HepG2 (cell line): ENCODE measurements around the gene MISP3. TPM values are rescaled to one million over a fixed set of nuclear protein-coding genes. Genes with fewer than 3 reads are reported as not detected.
A peak's percentile ranks its signal among the peaks of the same experiment; 100 is the strongest.

Experiments used
- AGO1 ChIP-seq: fragments of 200-400 bp; formaldehyde crosslinking; IDR thresholded peaks from 2 replicates; pipeline ENCODE4 v1.6.1; 2017; ENCODE audit warnings: mild to moderate bottlenecking, low read depth, low read length, moderate library complexity; ENCODE audit not compliant: poor library complexity, severe bottlenecking
- AGO2 ChIP-seq: fragments of 200-400 bp; formaldehyde crosslinking; optimal IDR thresholded peaks from 2 replicates; pipeline ENCODE3; 2017; ENCODE audit warnings: mild to moderate bottlenecking, low read depth, low read length, moderate library complexity
- GATAD1 ChIP-seq: IDR thresholded peaks from 2 replicates; pipeline ENCODE4 v1.6.1; 2016; ENCODE audit warnings: missing genetic modification reagents, missing compliant biosample characterization
- GFI1 ChIP-seq: sonication (generic); formaldehyde crosslinking; IDR thresholded peaks from 2 replicates; pipeline ENCODE4 v1.5.0; 2020; ENCODE audit warnings: missing genetic modification reagents, mild to moderate bottlenecking, borderline replicate concordance
- GLI4 ChIP-seq: sonication (generic); formaldehyde crosslinking; IDR thresholded peaks from 2 replicates; pipeline ENCODE4 v1.5.1; 2020; ENCODE audit warnings: missing genetic modification reagents, mild to moderate bottlenecking, moderate library complexity, borderline replicate concordance
- HES4 ChIP-seq: sonication (generic); formaldehyde crosslinking; IDR thresholded peaks from 2 replicates; pipeline ENCODE4 v1.9.0; 2021; ENCODE audit warnings: mild to moderate bottlenecking, missing genetic modification reagents, borderline replicate concordance
- HNRNPH1 ChIP-seq: fragments of 200-400 bp; formaldehyde crosslinking; optimal IDR thresholded peaks from 2 replicates; pipeline ENCODE3; 2017; ENCODE audit warnings: mild to moderate bottlenecking, low read depth, low read length
- LBX2 ChIP-seq: sonication (generic); formaldehyde crosslinking; IDR thresholded peaks from 2 replicates; pipeline ENCODE4 v1.5.0; 2020; ENCODE audit warnings: missing genetic modification reagents, mild to moderate bottlenecking, borderline replicate concordance
- LCORL ChIP-seq, 2 experiments: fragments of 450-650 bp in 1 of 2; sonication (generic) in 1 of 2; formaldehyde crosslinking in 1 of 2; IDR thresholded peaks; 2 replicates each; pipeline versions ENCODE4 v1.5.0 to v1.6.1; 2017 to 2020; ENCODE audit warnings: antibody characterized with exemption in 1 of 2, missing genetic modification reagents in 1 of 2
- MTA1 ChIP-seq: sonication (generic); formaldehyde crosslinking; IDR thresholded peaks from 2 replicates; pipeline ENCODE4 v1.4.0; 2020; ENCODE audit warnings: missing genetic modification reagents, mild to moderate bottlenecking, borderline replicate concordance
- MYC ChIP-seq: sonication (generic); formaldehyde crosslinking; IDR thresholded peaks from 2 replicates; pipeline ENCODE4 v1.9.0; 2021; ENCODE audit warnings: missing genetic modification reagents, borderline replicate concordance
- NR2C2 ChIP-seq: sonication (generic); formaldehyde crosslinking; IDR thresholded peaks from 2 replicates; pipeline ENCODE4 v1.4.0; 2020; ENCODE audit warnings: missing genetic modification reagents, mild to moderate bottlenecking, moderate library complexity, borderline replicate concordance
- NR2F1 ChIP-seq, 2 experiments: fragments of 450-650 bp in 1 of 2; formaldehyde crosslinking in 1 of 2; IDR thresholded peaks; 2 replicates each; pipeline versions ENCODE4 v1.5.0 to v1.6.1; 2016 to 2020; ENCODE audit warnings: mild to moderate bottlenecking in 1 of 2, missing compliant biosample characterization in 1 of 2, missing genetic modification reagents in 1 of 2, moderate library complexity in 1 of 2
- RBFOX2 ChIP-seq: fragments of 200-400 bp; formaldehyde crosslinking; IDR thresholded peaks from 2 replicates; pipeline ENCODE4 v1.6.1; 2017; ENCODE audit warnings: low read depth, mild to moderate bottlenecking, low read length
- SALL1 ChIP-seq: sonication (generic); formaldehyde crosslinking; IDR thresholded peaks from 2 replicates; pipeline ENCODE4 v1.8.0; 2022; ENCODE audit warnings: mild to moderate bottlenecking, missing genetic modification reagents
- SP1 ChIP-seq, 2 experiments: fragments of 450-650 bp in 1 of 2; sonication (generic) in 1 of 2; formaldehyde crosslinking in 1 of 2; IDR thresholded peaks; 2 replicates each; pipeline versions ENCODE4 v1.4.0 to v1.6.1; 2016 to 2020; ENCODE audit warnings: missing genetic modification reagents in 1 of 2
- SRY ChIP-seq: sonication (generic); formaldehyde crosslinking; IDR thresholded peaks from 2 replicates; pipeline ENCODE4 v1.8.0; 2022; ENCODE audit warnings: mild to moderate bottlenecking, missing genetic modification reagents
- TBX2 ChIP-seq: sonication (generic); formaldehyde crosslinking; IDR thresholded peaks from 2 replicates; pipeline ENCODE4 v1.5.0; 2020; ENCODE audit warnings: missing genetic modification reagents, mild to moderate bottlenecking, borderline replicate concordance
- TOPORS ChIP-seq: sonication (generic); formaldehyde crosslinking; IDR thresholded peaks from 2 replicates; pipeline ENCODE4 v1.8.0; 2023; ENCODE audit warnings: mild to moderate bottlenecking, missing genetic modification reagents
- ZBTB2 ChIP-seq: sonication (generic); formaldehyde crosslinking; IDR thresholded peaks from 2 replicates; pipeline ENCODE4 v1.8.0; 2022; ENCODE audit warnings: low read depth, missing genetic modification reagents
- ZFP37 ChIP-seq: sonication (generic); formaldehyde crosslinking; IDR thresholded peaks from 2 replicates; pipeline ENCODE4 v1.4.0; 2020; ENCODE audit warnings: missing genetic modification reagents, borderline replicate concordance
- ZNF207 ChIP-seq: fragments of 450-650 bp; IDR thresholded peaks from 2 replicates; pipeline ENCODE4 v1.6.1; 2016; ENCODE audit warnings: antibody characterized with exemption, borderline replicate concordance
- ZNF329 ChIP-seq: sonication (generic); formaldehyde crosslinking; IDR thresholded peaks from 2 replicates; pipeline ENCODE4 v1.9.0; 2021; ENCODE audit warnings: low read depth, mild to moderate bottlenecking, missing genetic modification reagents
- ZNF550 ChIP-seq: sonication (generic); formaldehyde crosslinking; IDR thresholded peaks from 2 replicates; pipeline ENCODE4 v1.4.0; 2020; ENCODE audit warnings: mild to moderate bottlenecking, missing genetic modification reagents, borderline replicate concordance
- ZNF709 ChIP-seq: sonication (generic); formaldehyde crosslinking; IDR thresholded peaks from 2 replicates; pipeline ENCODE4 v1.5.0; 2020; ENCODE audit warnings: mild to moderate bottlenecking, missing genetic modification reagents
- ZNF777 ChIP-seq: sonication (generic); formaldehyde crosslinking; IDR thresholded peaks from 2 replicates; pipeline ENCODE4 v1.4.0; 2020; ENCODE audit warnings: missing genetic modification reagents
- ZSCAN12 ChIP-seq: sonication (generic); formaldehyde crosslinking; IDR thresholded peaks from 2 replicates; pipeline ENCODE4 v1.9.0; 2021; ENCODE audit warnings: mild to moderate bottlenecking, missing genetic modification reagents
- ZSCAN21 ChIP-seq: sonication (generic); formaldehyde crosslinking; IDR thresholded peaks from 2 replicates; pipeline ENCODE4 v1.8.0; 2022; ENCODE audit warnings: mild to moderate bottlenecking, missing genetic modification reagents, moderate library complexity, borderline replicate concordance
- polyA plus RNA-seq, 8 experiments: library from polyadenylated mRNA; depleted of rRNA in 3 of 8; stranded (reverse) in 7 of 8; unstranded in 1 of 8; fragments of >200 nt; fragmentation: Illumina TruSeq in 4 of 8; extraction: Trizol in 4 of 8; gene quantifications; 2 replicates each; pipeline versions ENCODE4 v1.2.1 to v1.2.3, GENCODE V29; 2011 to 2016; ENCODE audit warnings: low read depth in 4 of 8, missing spikeins in 1 of 8, mixed read lengths in 1 of 8; ENCODE audit not compliant: insufficient read depth in 1 of 8
- total RNA-seq, 5 experiments: library from RNA; depleted of rRNA; stranded (reverse); fragments of >200 nt; fragmentation: Illumina TruSeq; extraction: Trizol; gene quantifications; 2 replicates each; pipeline ENCODE4 v1.2.3, GENCODE V29; 2016; ENCODE audit warnings: low read depth in 1 of 5

Gene MISP3
- total and polyA plus RNA-seq, 2 of the 13 experiments (the other 11 are each of a cell fraction or from before 2014, with no cell fraction given): 2.5 to 5.4 TPM

GRCh38 chr19:14091081-14091812 is 18.7 kb downstream of the MISP3 start (continued):
- TF ChIP-seq ZBTB2 (peak; percentile 67), AGO2 (peak; percentile 85), LCORL (IDR thresholded peaks at IDR 0.05) (no peak), LCORL (CRISPR knock-in tag; IDR thresholded peaks at IDR 0.05) (peak; percentile 12; the same call in 1 of the 2 replicates), MTA1 (CRISPR knock-in tag) (peak; percentile 16; the same call in 1 of the 2 replicates), LBX2 (0 out of 2 replicates have a peak, but pooled peaks have one; percentile 38), GLI4 (CRISPR knock-in tag) (no peak), ZSCAN12 (CRISPR knock-in tag) (no peak), SRY (CRISPR knock-in tag) (peak; percentile 73; the same call in 1 of the 2 replicates), SP1 (IDR thresholded peaks at IDR 0.05) (no peak), SP1 (CRISPR knock-in tag; IDR thresholded peaks at IDR 0.05) (0 out of 2 replicates have a peak, but pooled peaks have one; percentile 28), ZNF709 (CRISPR knock-in tag) (peak; percentile 43; the same call in 1 of the 2 replicates), TBX2 (peak; percentile 34; the same call in 1 of the 2 replicates), ZFP37 (CRISPR knock-in tag) (no peak), RBFOX2 (peak; percentile 87), HES4 (CRISPR knock-in tag) (peak; percentile 74; the same call in 1 of the 2 replicates), GATAD1 (CRISPR knock-in tag) (no peak), HNRNPH1 (no peak), ZNF329 (CRISPR knock-in tag) (0 out of 2 replicates have a peak, but pooled peaks have one; percentile 65), ZNF550 (no peak), AGO1 (peak; percentile 89), TOPORS (CRISPR knock-in tag) (peak; percentile 20; the same call in 1 of the 2 replicates), ZNF777 (0 out of 2 replicates have a peak, but pooled peaks have one; percentile 22), ZSCAN21 (CRISPR knock-in tag) (peak; percentile 41; the same call in 1 of the 2 replicates), MYC (CRISPR knock-in tag) (0 out of 2 replicates have a peak, but pooled peaks have one; percentile 21), GFI1 (CRISPR knock-in tag) (0 out of 2 replicates have a peak, but pooled peaks have one; percentile 20), NR2C2 (peak; percentile 83), SALL1 (CRISPR knock-in tag) (peak; percentile 16; the same call in 1 of the 2 replicates), NR2F1 (CRISPR knock-in tag; IDR thresholded peaks at IDR 0.05) (peak in 1 of 2 experiments; percentile 62; a peak in 2 of 4 replicates), ZNF207 (no peak)
